Endothelial cell of umbilical vein (primary cell): ENCODE results near the gene DTL. TPM values are rescaled to one million over a fixed set of nuclear protein-coding genes. Genes with fewer than 3 reads are reported as not detected.

Experiments used
- BruUV-seq: library from RNA; stranded (reverse); fragments of 400-500 nt; replicated peaks from 2 replicates; lab custom pipeline; 2021; lab: Mats Ljungman, UMichigan
- CTCF ChIA-PET: fragments of 300-600, 350-600 bp; sonication (Branson Sonifier 250); formaldehyde crosslinking; loops from one replicate; lab custom pipeline; 2021; ENCODE audit warnings: antibody characterized with exemption, inconsistent platforms; lab: Charles Lee
- POLR2A ChIA-PET: fragments of 300-600, 350-600 bp; sonication (Branson Sonifier 250); formaldehyde crosslinking; loops from one replicate; lab custom pipeline; 2021; ENCODE audit warnings: antibody characterized with exemption, inconsistent platforms; lab: Charles Lee
- DNase-seq: peaks from one replicate; pipeline ENCODE4 v3.0.0-alpha.2; 2011; ENCODE audit warnings: low read depth, low spot score
- FAIRE-seq: peaks from 2 replicates; lab custom pipeline; 2011; peaks lifted over from hg19 to GRCh38; lab: Jason Lieb, UNC
- H2AFZ ChIP-seq: 2 replicates; pipeline ENCODE4 v1.6.0; 2012; ENCODE audit warnings: low read depth, low read length, control low read depth, inconsistent platforms
- H3K27ac ChIP-seq: 2 replicates; pipeline ENCODE4 v1.5.1; 2011; ENCODE audit warnings: low read depth, mild to moderate bottlenecking, control low read depth, low read length, moderate library complexity; ENCODE audit not compliant: insufficient read depth
- H3K27me3 ChIP-seq, 2 experiments: 2 replicates each; pipeline versions ENCODE4 v1.6.0 to v1.6.1; 2011; ENCODE audit warnings: low read length in 2 of 2, mixed read lengths in 1 of 2; ENCODE audit not compliant: control insufficient read depth in 2 of 2, insufficient read depth in 2 of 2
- H3K36me3 ChIP-seq, 2 experiments: 2 replicates in 1 of 2; 3 replicates in 1 of 2; pipeline ENCODE4 v1.5.1; 2011; ENCODE audit warnings: low read length in 2 of 2, mild to moderate bottlenecking in 1 of 2, moderate library complexity in 1 of 2; ENCODE audit not compliant: control insufficient read depth in 2 of 2, insufficient read depth in 2 of 2; ENCODE audit errors: extremely low read depth in 1 of 2
- H3K4me1 ChIP-seq: 3 replicates; pipeline ENCODE4 v1.5.1; 2011; ENCODE audit warnings: mild to moderate bottlenecking, low read length; ENCODE audit not compliant: control insufficient read depth, insufficient read depth; ENCODE audit errors: extremely low read depth
- H3K4me2 ChIP-seq: 2 replicates; pipeline ENCODE4 v1.6.1; 2011; ENCODE audit warnings: low read length, control low read depth, mixed read lengths; ENCODE audit not compliant: insufficient read depth
- H3K4me3 ChIP-seq, 3 experiments: fragments of 200-600 bp in 1 of 3; sonication (generic), shearing (Covaris generic) in 1 of 3; replicated peaks in 1 of 3; 2 replicates each; pipeline ENCODE4 v1.5.1; 2011 to 2016; ENCODE audit warnings: control low read depth in 3 of 3, low read length in 3 of 3, mild to moderate bottlenecking in 2 of 3, inconsistent platforms in 1 of 3, low read depth in 1 of 3, moderate library complexity in 1 of 3; ENCODE audit not compliant: insufficient read depth in 1 of 3
- H3K79me2 ChIP-seq: 2 replicates; pipeline ENCODE4 v1.6.0; 2012; ENCODE audit warnings: low read length, inconsistent platforms; ENCODE audit not compliant: control insufficient read depth, insufficient read depth
- H3K9ac ChIP-seq: replicated peaks from 2 replicates; pipeline ENCODE3; 2011; ENCODE audit warnings: low read length, control low read depth; ENCODE audit not compliant: insufficient read depth; ENCODE audit errors: extremely low read depth
- H3K9me1 ChIP-seq: replicated peaks from 3 replicates; pipeline ENCODE4 v1.6.0; 2011; ENCODE audit warnings: mild to moderate bottlenecking, low read length; ENCODE audit not compliant: control insufficient read depth, insufficient read depth; ENCODE audit errors: extremely low read depth
- H3K9me3 ChIP-seq: replicated peaks from 2 replicates; pipeline ENCODE4 v1.5.1; 2012; ENCODE audit warnings: low read length, inconsistent platforms; ENCODE audit not compliant: control insufficient read depth, insufficient read depth
- H4K20me1 ChIP-seq: replicated peaks from 2 replicates; pipeline ENCODE3; 2011; ENCODE audit warnings: mild to moderate bottlenecking, low read length; ENCODE audit not compliant: control insufficient read depth, insufficient read depth; ENCODE audit errors: extremely low read depth
- CTCF ChIP-seq, 2 donors: IDR thresholded peaks; 1 replicate in 1 of 2; 2 replicates in 1 of 2; pipeline ENCODE4 v1.5.1; 2011; ENCODE audit warnings: low read length in 2 of 2, mild to moderate bottlenecking in 2 of 2, moderate library complexity in 2 of 2, control low read depth in 1 of 2, inconsistent platforms in 1 of 2, low read depth in 1 of 2; ENCODE audit not compliant: insufficient read depth in 1 of 2; ENCODE audit errors: extremely low read depth in 1 of 2
- EZH2 ChIP-seq: IDR thresholded peaks from 2 replicates; pipeline ENCODE4 v1.6.1; 2012; ENCODE audit warnings: borderline replicate concordance, low read depth, mild to moderate bottlenecking, moderate library complexity, low read length, inconsistent platforms; ENCODE audit not compliant: severe bottlenecking
- FOS ChIP-seq: IDR thresholded peaks from 2 replicates; pipeline ENCODE4 v1.6.1; 2011; ENCODE audit warnings: mild to moderate bottlenecking, low read length, moderate library complexity, borderline replicate concordance; ENCODE audit not compliant: insufficient read depth
- GATA2 ChIP-seq: IDR thresholded peaks from 2 replicates; pipeline ENCODE4 v1.7.0; 2011; ENCODE audit warnings: low read depth, mild to moderate bottlenecking, moderate library complexity, mixed read lengths, low read length; ENCODE audit not compliant: insufficient read length, insufficient read depth
- JUN ChIP-seq: IDR thresholded peaks from 2 replicates; pipeline ENCODE4 v1.6.1; 2011; ENCODE audit warnings: borderline replicate concordance, low read depth; ENCODE audit not compliant: insufficient read length, insufficient read depth
- MYC ChIP-seq: IDR thresholded peaks from one replicate; pipeline ENCODE4 v1.6.1; 2011; ENCODE audit warnings: mild to moderate bottlenecking, low read depth, low read length
- POLR2A ChIP-seq: IDR thresholded peaks from 2 replicates; pipeline ENCODE4 v1.6.1; 2012; ENCODE audit warnings: low read depth, mild to moderate bottlenecking, control low read depth, low read length
- POLR2AphosphoS5 ChIP-seq: IDR thresholded peaks from 2 replicates; pipeline ENCODE4 v1.6.1; 2012; ENCODE audit warnings: low read depth, mild to moderate bottlenecking, control low read depth, low read length, moderate library complexity; ENCODE audit not compliant: insufficient read depth
- dilution Hi-C: fragments of 300-500 bp; cut with MboI; formaldehyde crosslinking; loops from one replicate; pipeline ENCODE4 v1.15.0; 2019; ENCODE audit warnings: low sequenced_read_pairs; ENCODE audit not compliant: extremely low pct_ligation_motif_present
- intact Hi-C: fragments of 100-400 bp; cut with micrococcal nuclease; formaldehyde crosslinking; loops from one replicate; pipeline ENCODE4 v1.10.0; 2022
- polyA plus RNA-seq, 4 experiments: library from polyadenylated mRNA; depleted of rRNA in 3 of 4; stranded (reverse) in 3 of 4; unstranded in 1 of 4; fragments of >200 nt; gene quantifications; 2 replicates each; pipeline versions ENCODE4 v1.2.1 to v1.2.3, GENCODE V29; 2011 to 2012; ENCODE audit warnings: missing spikeins in 1 of 4
- total RNA-seq: library from RNA; stranded (reverse); gene quantifications from 2 replicates; pipeline ENCODE4 v1.2.3, GENCODE V29; 2021
- TF ChIP-seq, protein P1 (sequence below): IDR thresholded peaks from 2 replicates; pipeline ENCODE4 v1.6.1; 2011; ENCODE audit not compliant: insufficient read depth, insufficient read length

The DTL gene
- total and polyA plus RNA-seq, 2 donors (not counting 3 experiments of a cell fraction or from before 2014, with no cell fraction given), result 11.2 to 26.5 TPM

GRCh38 chr1:212007886-212008285 lies 27.7 kb upstream of the DTL start:
- CTCF ChIA-PET, result interaction anchor here (1.2 to 3.0 kb wide), 3 partner anchors 27 to 308 kb away, joined by 3 to 24 read pairs (median 3); partner anchors contain the start of genes DTL and INTS7
- peaks cover 4% of the 10 kb centered on the region for H3K4me1 ChIP-seq
- no peak overlapping the region for H3K4me2 ChIP-seq
- intact Hi-C loops (no loop called here), dilution Hi-C loops (no loop called here)
- POLR2A ChIA-PET, result no interaction called here
- no peaks in the 10 kb centered on the region for H3K79me2 ChIP-seq
- no TSS peak for BruUV-seq
- H3K9ac ChIP-seq, result no peak overlapping the region
- no peaks in the 10 kb centered on the region for H4K20me1 ChIP-seq
- TF ChIP-seq POLR2AphosphoS5 (no peak), FOS (no peak), GATA2 (no peak), POLR2A (no peak), EZH2 (no peak), MYC (no peak), JUN (no peak), CTCF (IDR thresholded peaks at IDR 0.05; ENCODE audit: extremely low read depth in 1 of 2, insufficient read depth in 1 of 2, low read depth in 1 of 2, low read length in 2 of 2) (no peak)
- TF ChIP-seq, protein P1, sequence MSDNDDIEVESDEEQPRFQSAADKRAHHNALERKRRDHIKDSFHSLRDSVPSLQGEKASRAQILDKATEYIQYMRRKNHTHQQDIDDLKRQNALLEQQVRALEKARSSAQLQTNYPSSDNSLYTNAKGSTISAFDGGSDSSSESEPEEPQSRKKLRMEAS, result no peak
- H3K27me3 ChIP-seq, result no peaks in the 10 kb centered on the region
- FAIRE-seq (no peak), DNase-seq (no peak)
- no peak overlapping the region for H2AFZ ChIP-seq
- no peaks in the 10 kb centered on the region for H3K9me1 ChIP-seq
- no peak overlapping the region for H3K27ac ChIP-seq
- H3K36me3 ChIP-seq, result peaks cover 0 to 5% of the 10 kb centered on the region in 2 experiments
- no peaks in the 10 kb centered on the region for H3K9me3 ChIP-seq
- no peak overlapping the region for H3K4me3 ChIP-seq
